ENCODE data around the gene ZFP36.

DNA sequence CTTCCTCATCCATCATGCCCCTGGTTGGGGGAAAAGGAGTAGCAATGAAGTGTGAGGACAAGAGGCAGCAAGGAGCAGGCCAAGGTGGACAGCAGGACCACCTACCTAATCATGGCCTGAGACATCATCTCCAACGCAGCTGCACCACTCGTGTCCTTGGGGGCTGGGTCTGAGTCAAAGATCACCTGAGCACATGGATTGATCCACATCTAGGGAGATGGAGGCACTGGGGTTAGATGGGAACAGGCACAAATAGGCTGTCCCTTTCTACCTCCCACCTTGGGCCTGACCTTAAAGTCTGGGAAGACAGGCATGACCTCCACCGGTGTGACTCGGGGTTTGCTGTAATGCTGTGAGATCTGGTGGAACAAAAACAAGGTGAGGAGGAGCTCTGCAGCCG is 18.0 kb upstream of the ZFP36 start:
- TF ChIP-seq CTCF (IDR thresholded peaks at IDR 0.05) (no peak), POLR2AphosphoS5 (IDR thresholded peaks at IDR 0.05) (no peak)

All from prostate gland (tissue), 2 donors.